Heart left ventricle (tissue), 16 donors: Measurements from ENCODE around the gene PHF11. TPM values are rescaled to one million over a fixed set of nuclear protein-coding genes. Genes with fewer than 3 reads are reported as not detected.

Experiments
- ATAC-seq, 4 donors: fragments of 200-7000 bp; cut with Tn5 transposase; one replicate each; pipeline ENCODE4 v1.9.1; 2020 to 2022; ENCODE audit warnings: moderate library complexity in 4 of 4, mild to moderate bottlenecking in 3 of 4, moderate number of reproducible peaks in 1 of 4
- DNase-seq, 5 donors: peaks; one replicate each; pipeline ENCODE4 v3.0.0-alpha.2; 2020
- H3K27ac ChIP-seq, 12 donors: fragments of 200-600 bp; sonication (generic) in 4 of 12; one replicate each; pipeline versions ENCODE4 v1.5.0 to v1.8.0; 2016 to 2022; ENCODE audit warnings: mild to moderate bottlenecking in 2 of 12
- H3K27me3 ChIP-seq, 9 donors: fragments of 200-600 bp; sonication (generic) in 2 of 9; one replicate each; pipeline versions ENCODE4 v1.5.1 to v1.8.0; 2016 to 2022; ENCODE audit warnings: mild to moderate bottlenecking in 3 of 9
- H3K36me3 ChIP-seq, 9 donors: fragments of 200-600 bp; sonication (generic) in 2 of 9; one replicate each; pipeline versions ENCODE4 v1.5.0 to v1.8.0; 2018 to 2022; ENCODE audit warnings: mild to moderate bottlenecking in 2 of 9
- H3K4me1 ChIP-seq, 12 donors: fragments of 200-600 bp; sonication (generic) in 4 of 12; one replicate each; pipeline versions ENCODE4 v1.5.0 to v1.8.0; 2016 to 2022; ENCODE audit warnings: mild to moderate bottlenecking in 3 of 12
- H3K4me3 ChIP-seq, 12 donors: fragments of 200-600 bp; sonication (generic) in 4 of 12; one replicate each; pipeline versions ENCODE4 v1.5.0 to v1.8.0; 2017 to 2022; ENCODE audit warnings: mild to moderate bottlenecking in 9 of 12, moderate library complexity in 4 of 12
- H3K9me3 ChIP-seq, 12 donors: fragments of 200-600 bp; sonication (generic) in 4 of 12; one replicate each; pipeline versions ENCODE4 v1.5.0 to v1.8.0; 2016 to 2022; ENCODE audit warnings: mild to moderate bottlenecking in 1 of 12
- POLR2A ChIP-seq, 2 donors: fragments of 450-650 bp; IDR thresholded peaks; one replicate each; pipeline ENCODE4 v1.6.1; 2017; ENCODE audit warnings: antibody characterized with exemption in 2 of 2, mild to moderate bottlenecking in 2 of 2, moderate library complexity in 2 of 2
- WGBS, 4 donors: extraction: QIAGEN DNeasy Blood & Tissue Kit in 2 of 4; methylation state at CpG; one replicate each; pipeline versions ENCODE4 v1.1.5 to v1.1.7; 2013 to 2018; 5-methylcytosine and 5-hydroxymethylcytosine counted together
- intact Hi-C, 10 donors: fragments of 100-400 bp; cut with DNase I; formaldehyde crosslinking; loops; one replicate each; pipeline versions ENCODE4 v1.11.1 to v1.14.2; 2022
- polyA plus RNA-seq, 2 donors: library from polyadenylated mRNA; stranded (reverse); fragments of 200-250 nt; gene quantifications; one replicate each; pipeline ENCODE4 v1.2.3, GENCODE V29; 2013
- total RNA-seq, 9 donors: library from RNA; depleted of rRNA in 2 of 9; stranded (reverse); fragments of >200 nt in 2 of 9; fragmentation: NEBNext Ultra II Directional in 3 of 9; extraction: Animal tissue kit (Norgen Biotek cat#: 25700) in 3 of 9; gene quantifications; one replicate each; pipeline versions ENCODE4 v1.1.0 to v1.2.4, GENCODE V29; 2016 to 2023
- TF ChIP-seq, protein P1 (sequence below), 12 donors: fragments of 200-600 bp; sonication (generic) in 4 of 12; IDR thresholded peaks; one replicate each; pipeline versions ENCODE4 v1.5.0 to v1.8.0; 2018 to 2022; ENCODE audit warnings: antibody characterized with exemption in 12 of 12, mild to moderate bottlenecking in 5 of 12
- donor health status: ischemic (EF 13 %, LVEDD 7.1; RV severe dilation, severe dysfunction).
- donor health status: healthy with polysubstance abuse.
- donor health status: DM: no; HTN: yes; CAD: no.
- donor health status: DM: no; HTN: no; CAD: no.
- donor health status: ischemic (EF 25% LVEDD 6.9; RV normal size, moderate dysfunction).
- donor health status: ischemic (EF 25% LVEDD 5.7; RV mildly dilated, moderate dysfunction).
- donor health status: healthy.
- donor health status: DM: yes; HTN: yes; CAD: no.
- donor health status: ischemic (EF 35%, LVEDD 5.7; RV mildly dilated, moderate dysfunction).
- donor health status: nonischemic (EF 11% LVEDD 7.7; RV severe dilation, severe dysfunction).
- donor health status: DM: yes; HTN: yes; CAD: no.
- donor health status: PGD.
- donor health status: ischemic (EF 29% LVEDD 5.4; RV normal size, mild dysfunction).
- donor health status: nonischemic (EF 23%, LVEDD 6.1; RV moderate dilation, normal function).

Gene PHF11
- total and polyA plus RNA-seq, 11 donors, result 13.7 to 48.5 (median 17.4) TPM

DNA sequence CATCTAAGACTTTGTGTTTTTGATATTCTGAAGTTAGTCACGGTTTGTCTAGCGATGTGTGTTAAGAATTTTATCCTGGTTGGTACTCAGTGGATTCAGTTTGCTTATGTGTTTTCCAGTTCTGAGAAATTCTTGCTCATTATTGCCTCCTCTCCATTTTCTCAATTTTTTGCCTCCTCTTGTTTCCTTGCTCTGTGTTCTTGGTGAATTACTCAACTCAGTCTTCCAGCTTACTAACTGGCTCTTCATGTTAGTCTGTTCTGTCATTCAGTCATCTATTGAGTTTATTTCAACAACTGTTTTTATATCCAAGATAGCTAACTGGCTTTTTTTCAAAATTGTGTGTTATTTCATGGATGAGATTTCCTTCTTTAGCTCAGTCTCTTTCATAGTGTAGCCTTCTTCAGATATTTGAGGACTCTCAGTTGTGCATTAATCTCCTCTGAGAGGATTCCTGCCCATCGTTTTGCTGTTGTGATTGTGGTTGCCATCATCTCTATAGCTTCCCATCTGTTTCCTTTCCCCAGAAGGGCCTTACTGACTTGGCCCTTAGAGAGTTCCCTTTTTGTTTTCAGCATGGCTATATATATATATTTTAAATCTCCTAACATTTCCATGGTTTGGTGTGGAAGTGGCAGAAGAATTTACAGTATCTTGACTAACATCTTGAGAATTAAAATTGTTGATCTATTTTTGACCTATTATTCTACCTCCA is 45.5 kb upstream of the PHF11 start:
- ATAC-seq, result no peak
- Histone ChIP-seq H3K4me1 (peaks cover 0 to 50% (median 15%) of the 10 kb centered on the region in 12 donors), H3K4me3 (no peak overlapping the region), H3K27ac (no peak overlapping the region), H3K36me3 (peaks cover 0 to 12% (median 0%) of the 10 kb centered on the region in 9 donors), H3K9me3 (no peaks in the 10 kb centered on the region), H3K27me3 (no peaks in the 10 kb centered on the region)
- TF ChIP-seq, protein P1, sequence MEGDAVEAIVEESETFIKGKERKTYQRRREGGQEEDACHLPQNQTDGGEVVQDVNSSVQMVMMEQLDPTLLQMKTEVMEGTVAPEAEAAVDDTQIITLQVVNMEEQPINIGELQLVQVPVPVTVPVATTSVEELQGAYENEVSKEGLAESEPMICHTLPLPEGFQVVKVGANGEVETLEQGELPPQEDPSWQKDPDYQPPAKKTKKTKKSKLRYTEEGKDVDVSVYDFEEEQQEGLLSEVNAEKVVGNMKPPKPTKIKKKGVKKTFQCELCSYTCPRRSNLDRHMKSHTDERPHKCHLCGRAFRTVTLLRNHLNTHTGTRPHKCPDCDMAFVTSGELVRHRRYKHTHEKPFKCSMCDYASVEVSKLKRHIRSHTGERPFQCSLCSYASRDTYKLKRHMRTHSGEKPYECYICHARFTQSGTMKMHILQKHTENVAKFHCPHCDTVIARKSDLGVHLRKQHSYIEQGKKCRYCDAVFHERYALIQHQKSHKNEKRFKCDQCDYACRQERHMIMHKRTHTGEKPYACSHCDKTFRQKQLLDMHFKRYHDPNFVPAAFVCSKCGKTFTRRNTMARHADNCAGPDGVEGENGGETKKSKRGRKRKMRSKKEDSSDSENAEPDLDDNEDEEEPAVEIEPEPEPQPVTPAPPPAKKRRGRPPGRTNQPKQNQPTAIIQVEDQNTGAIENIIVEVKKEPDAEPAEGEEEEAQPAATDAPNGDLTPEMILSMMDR (IDR thresholded peaks at IDR 0.05), result no peak
- no peak for TF ChIP-seq POLR2A (IDR thresholded peaks at IDR 0.05)
- intact Hi-C loops, result loop anchor here in 1 of 10 donors (10.0 kb wide), 1 partner anchor 155 kb away; no protein-coding TSS in a partner anchor
- 76 to 80% (median 78%) methylated on average over 3 of the region's 3 CpGs for WGBS, 4 donors
- DNase-seq, result no peak

DNA sequence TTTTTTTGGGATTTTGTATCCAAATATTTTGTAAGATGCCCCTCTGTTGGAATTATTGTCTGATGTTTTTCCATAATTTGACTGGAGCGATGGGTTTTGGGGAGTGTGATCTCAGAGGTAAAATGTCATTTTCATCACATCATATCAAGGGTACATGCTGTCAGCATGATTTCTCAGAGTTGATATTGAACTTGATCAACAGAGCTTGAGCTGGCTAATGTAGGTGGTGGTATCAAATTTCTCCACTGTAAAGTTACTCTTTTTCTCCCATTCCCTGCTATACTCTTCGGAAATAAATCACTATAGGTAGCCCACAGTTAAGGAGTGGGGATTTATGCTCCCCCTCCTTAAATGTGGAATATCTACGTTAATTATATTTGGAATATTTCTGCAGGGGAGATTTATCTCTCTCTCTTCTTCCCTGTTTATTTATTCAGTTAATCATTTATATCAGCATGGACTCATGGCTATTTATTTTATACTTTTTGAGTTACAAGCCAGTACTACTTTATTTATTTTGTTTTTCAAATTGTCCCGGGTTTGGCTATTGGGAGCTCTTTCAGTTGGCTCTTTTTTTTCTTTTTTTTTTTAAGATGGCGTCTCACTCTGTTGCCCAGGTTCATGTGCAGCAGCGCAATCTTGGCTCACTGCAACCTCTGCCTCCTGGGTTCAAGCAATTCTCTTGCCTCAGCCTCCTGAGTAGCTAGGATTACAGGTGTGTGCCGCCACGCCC is 42.9 kb upstream of the PHF11 start:
- Histone ChIP-seq H3K4me1 (peaks cover 0 to 25% (median 8%) of the 10 kb centered on the region in 12 donors), H3K36me3 (peaks cover 0 to 12% (median 0%) of the 10 kb centered on the region in 9 donors), H3K4me3 (no peak overlapping the region), H3K27ac (no peak overlapping the region), H3K9me3 (no peaks in the 10 kb centered on the region), H3K27me3 (no peaks in the 10 kb centered on the region)
- intact Hi-C loops, result loop anchor here in 1 of 10 donors (10.0 kb wide), 1 partner anchor 152 kb away; no protein-coding TSS in a partner anchor
- ATAC-seq, result no peak
- no peak for DNase-seq
- TF ChIP-seq, protein P1 (IDR thresholded peaks at IDR 0.05), result no peak
- no peak for TF ChIP-seq POLR2A (IDR thresholded peaks at IDR 0.05)
- 97 to 98% (median 97%) methylated on average over 8 of the region's 8 CpGs for WGBS, 4 donors

DNA sequence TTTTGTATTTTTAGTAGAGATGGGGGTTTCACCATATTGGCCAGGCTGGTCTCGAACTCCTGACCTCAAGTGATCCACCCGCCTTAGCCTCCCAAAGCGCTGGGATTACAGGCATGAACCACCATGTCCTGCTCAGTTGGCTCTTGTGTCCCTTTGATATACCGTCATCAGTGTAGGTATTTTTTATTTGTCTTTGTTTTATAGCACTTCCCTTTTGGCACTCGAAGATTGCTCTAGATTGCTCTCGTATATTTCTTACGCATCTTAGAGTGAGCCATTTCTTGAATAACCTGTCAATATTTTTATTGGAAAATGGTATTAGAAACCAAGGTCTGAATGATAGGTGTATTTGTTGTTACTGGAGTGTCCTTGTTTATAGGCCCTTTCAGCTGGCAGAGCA is 42.3 kb upstream of the PHF11 start:
- H3K27ac ChIP-seq, result no peak overlapping the region
- no peaks in the 10 kb centered on the region for H3K9me3 ChIP-seq
- no peaks in the 10 kb centered on the region for H3K27me3 ChIP-seq
- H3K4me1 ChIP-seq, result peaks cover 0 to 19% (median 4%) of the 10 kb centered on the region in 12 donors
- H3K36me3 ChIP-seq, result peaks cover 0 to 12% (median 0%) of the 10 kb centered on the region in 9 donors
- DNase-seq (no peak), ATAC-seq (no peak)
- H3K4me3 ChIP-seq, result no peak overlapping the region
- intact Hi-C loops, result loop anchor here in 1 of 10 donors (10.0 kb wide), 1 partner anchor 151 kb away; no protein-coding TSS in a partner anchor
- TF ChIP-seq POLR2A (IDR thresholded peaks at IDR 0.05), result no peak
- TF ChIP-seq, protein P1 (IDR thresholded peaks at IDR 0.05), result no peak
- 92 to 99% (median 97%) methylated on average over 7 of the region's 7 CpGs for WGBS, 4 donors
